GM12878 (cell line): ENCODE results near the gene VASH2. TPM values are rescaled to one million over a fixed set of nuclear protein-coding genes. Genes with fewer than 3 reads are reported as not detected.

ENCODE experiments used
- ATAC-seq: fragments of 200-7000 bp; cut with Tn5 transposase; 3 replicates; pipeline ENCODE4 v1.9.1; 2020; ENCODE audit warnings: mild to moderate bottlenecking, moderate library complexity
- BruUV-seq: library from RNA; stranded (reverse); fragments of 400-500 nt; replicated peaks from 2 replicates; lab custom pipeline; 2021; lab: Mats Ljungman, UMichigan
- CTCF ChIA-PET: fragments of 300-600 bp; sonication (Branson Sonifier 250); formaldehyde crosslinking; extraction: SDS; loops from one replicate; lab custom pipeline; 2021; ENCODE audit warnings: inconsistent platforms; lab: Yijun Ruan, JAX
- POLR2A ChIA-PET: fragments of 350-600 bp; formaldehyde crosslinking; extraction: SDS; loops from one replicate; lab custom pipeline; 2021; ENCODE audit warnings: inconsistent platforms; lab: Charles Lee
- RAD21 ChIA-PET: fragments of 300-600 bp; sonication (Branson Sonifier 250); formaldehyde crosslinking; loops from one replicate; lab custom pipeline; 2023; ENCODE audit warnings: antibody characterized with exemption; ENCODE audit not compliant: unreplicated experiment; lab: Charles Lee
- SMC1A ChIA-PET: fragments of 300-600 bp; sonication (Branson Sonifier 250); formaldehyde crosslinking; loops from one replicate; lab custom pipeline; 2023; ENCODE audit not compliant: unreplicated experiment, uncharacterized antibody; lab: Charles Lee
- DNase-seq: peaks from one replicate; pipeline ENCODE4 v3.0.0-alpha.2; 2011; ENCODE audit warnings: low read depth, low spot score
- FAIRE-seq: peaks from 3 replicates; lab custom pipeline; 2011; peaks lifted over from hg19 to GRCh38; lab: Jason Lieb, UNC
- H2AFZ ChIP-seq: 2 replicates; pipeline ENCODE4 v1.6.0; 2011; ENCODE audit warnings: low read depth, low read length, control low read depth; ENCODE audit not compliant: control insufficient read depth
- H3K27ac ChIP-seq: 2 replicates; pipeline ENCODE4 v1.5.1; 2011; ENCODE audit warnings: control low read depth; ENCODE audit not compliant: control insufficient read depth, insufficient read depth
- H3K27me3 ChIP-seq, 2 experiments: replicated peaks in 1 of 2; 2 replicates each; pipeline versions ENCODE4 v1.6.0 to v1.6.1; 2011; ENCODE audit warnings: low read length in 1 of 2; ENCODE audit not compliant: control insufficient read depth in 2 of 2, insufficient read depth in 2 of 2
- H3K36me3 ChIP-seq, 2 experiments: 2 replicates each; pipeline ENCODE4 v1.5.1; 2011; ENCODE audit warnings: low read length in 1 of 2; ENCODE audit not compliant: control insufficient read depth in 2 of 2, insufficient read depth in 2 of 2
- H3K4me1 ChIP-seq: 2 replicates; pipeline ENCODE4 v1.6.1; 2011; ENCODE audit warnings: mild to moderate bottlenecking, low read length, moderate library complexity, mixed read lengths; ENCODE audit not compliant: control insufficient read depth, insufficient read depth
- H3K4me2 ChIP-seq: 2 replicates; pipeline ENCODE4 v1.6.0; 2011; ENCODE audit warnings: control low read depth; ENCODE audit not compliant: control insufficient read depth, insufficient read depth
- H3K4me3 ChIP-seq: fragments of 200-600 bp; sonication (generic); 2 replicates; pipeline ENCODE4 v1.5.1; 2016
- H3K79me2 ChIP-seq: 2 replicates; pipeline ENCODE4 v1.6.0; 2011; ENCODE audit warnings: low read length; ENCODE audit not compliant: control insufficient read depth, insufficient read depth
- H3K9ac ChIP-seq: 2 replicates; pipeline ENCODE4 v1.8.0; 2011; ENCODE audit warnings: low read length, control low read depth, mixed read lengths; ENCODE audit not compliant: control insufficient read depth, insufficient read depth
- H3K9me3 ChIP-seq: replicated peaks from 3 replicates; pipeline ENCODE4 v1.5.1; 2011; ENCODE audit warnings: mild to moderate bottlenecking, low read length; ENCODE audit not compliant: control insufficient read depth, insufficient read depth
- H4K20me1 ChIP-seq: 2 replicates; pipeline ENCODE4 v1.6.0; 2011; ENCODE audit not compliant: control insufficient read depth, insufficient read depth
- EP300 ChIP-seq, 2 experiments: fragments of 150-350 bp in 1 of 2; IDR thresholded peaks; 2 replicates each; pipeline ENCODE4 v1.6.1; 2011 to 2012; ENCODE audit warnings: low read depth in 2 of 2, low read length in 2 of 2, borderline replicate concordance in 1 of 2, improper control_type of control experiment in 1 of 2, inconsistent platforms in 1 of 2; ENCODE audit not compliant: control insufficient read depth in 1 of 2
- HDAC6 ChIP-seq: fragments of 200-600 bp; sonication (generic); IDR thresholded peaks from one replicate; pipeline ENCODE4 v1.8.0; 2017; ENCODE audit warnings: antibody characterized with exemption; ENCODE audit not compliant: unreplicated experiment
- IKZF1 ChIP-seq: fragments of 450-650 bp; conservative IDR thresholded peaks from 2 replicates; pipeline ENCODE4 v1.6.1; 2017; ENCODE audit warnings: antibody characterized with exemption, mild to moderate bottlenecking
- IKZF2 ChIP-seq, 2 experiments: fragments of 450-650 bp; IDR thresholded peaks; 2 replicates each; pipeline ENCODE4 v1.6.1; 2017; ENCODE audit warnings: mild to moderate bottlenecking in 2 of 2, moderate library complexity in 2 of 2
- MEF2B ChIP-seq: fragments of 450-650 bp; IDR thresholded peaks from 2 replicates; pipeline ENCODE4 v1.6.1; 2018; ENCODE audit warnings: mild to moderate bottlenecking, moderate library complexity; ENCODE audit not compliant: partially characterized antibody, poor library complexity, severe bottlenecking
- MXI1 ChIP-seq: fragments of 150-350 bp; IDR thresholded peaks from 2 replicates; pipeline ENCODE4 v1.6.1; 2011; ENCODE audit warnings: low read depth, mild to moderate bottlenecking, inconsistent platforms, low read length, improper control_type of control experiment
- NFYB ChIP-seq: IDR thresholded peaks from 2 replicates; pipeline ENCODE4 v1.6.1; 2011; ENCODE audit warnings: low read depth, mild to moderate bottlenecking, low read length, improper control_type of control experiment, moderate library complexity; ENCODE audit not compliant: insufficient read depth
- PAX8 ChIP-seq: fragments of 450-650 bp; IDR thresholded peaks from 2 replicates; pipeline ENCODE4 v1.6.1; 2017; ENCODE audit warnings: mild to moderate bottlenecking, moderate library complexity
- POU2F2 ChIP-seq: IDR thresholded peaks from 3 replicates; pipeline ENCODE4 v1.6.1; 2011; ENCODE audit warnings: low read depth, mild to moderate bottlenecking, low read length, borderline replicate concordance
- SMAD1 ChIP-seq: fragments of 450-650 bp; IDR thresholded peaks from 2 replicates; pipeline ENCODE4 v1.6.1; 2018; ENCODE audit warnings: mild to moderate bottlenecking, low read depth; ENCODE audit not compliant: partially characterized antibody
- SP1 ChIP-seq: IDR thresholded peaks from one replicate; pipeline ENCODE4 v1.6.1; 2011; ENCODE audit warnings: low read depth, low read length
- SPI1 ChIP-seq: IDR thresholded peaks from 2 replicates; pipeline ENCODE4 v1.6.1; 2011; ENCODE audit warnings: low read depth, mild to moderate bottlenecking, low read length, moderate library complexity, borderline replicate concordance; ENCODE audit not compliant: insufficient read depth
- ZNF622 ChIP-seq: fragments of 450-650 bp; IDR thresholded peaks from 2 replicates; pipeline ENCODE4 v1.6.1; 2017; ENCODE audit warnings: mild to moderate bottlenecking, inconsistent platforms
- WGBS: methylation state at CpG from one replicate; pipeline ENCODE4 v1.1.6; 2016; ENCODE audit warnings: low lambda C conversion rate; ENCODE audit not compliant: insufficient replicate concordance, insufficient coverage; ENCODE audit errors: missing lambda C conversion rate; 5-methylcytosine and 5-hydroxymethylcytosine counted together
- in situ Hi-C: fragments of 300-500 bp; cut with MboI; formaldehyde crosslinking; loops from 9 replicates; pipeline ENCODE4 v1.14.3; 2018; ENCODE audit warnings: mixed read lengths
- intact Hi-C: fragments of 100-400 bp; cut with micrococcal nuclease; formaldehyde crosslinking; loops from one replicate; pipeline ENCODE4 v1.14.2; 2022; ENCODE audit not compliant: unreplicated experiment
- polyA plus RNA-seq, 11 experiments: library from polyadenylated mRNA; depleted of rRNA in 4 of 11; unstranded in 6 of 11; stranded (reverse) in 5 of 11; fragments of >200 nt; fragmentation: Nextera tagmentation in 4 of 11; fragmentation: Illumina TruSeq in 1 of 11; extraction: Ambion mirVana in 4 of 11; extraction: Trizol in 1 of 11; gene quantifications; 1 replicate in 1 of 11; 2 replicates in 10 of 11; pipeline versions ENCODE4 v1.2.1 to v1.2.3, GENCODE V29; 2011 to 2016; ENCODE audit warnings: inconsistent platforms in 2 of 11, missing spikeins in 2 of 11, low read depth in 1 of 11
- total RNA-seq, 4 experiments: library from RNA; depleted of rRNA in 3 of 4; stranded (reverse); fragments of >200 nt in 3 of 4; fragmentation: Illumina TruSeq in 1 of 4; extraction: Trizol in 1 of 4; gene quantifications; 2 replicates each; pipeline versions ENCODE4 v1.2.1 to v1.2.3, GENCODE V29; 2013 to 2021

The VASH2 gene
- total and polyA plus RNA-seq, 10 of the 15 experiments (the other 5 are each of a cell fraction or from before 2014, with no cell fraction given), result 5.4 to 29.7 (median 21.7) TPM

GRCh38 chr1:212944229-212944901 lies 6.0 kb upstream of the VASH2 start:
- H3K9me3 ChIP-seq, result no peaks in the 10 kb centered on the region

GRCh38 chr1:212945056-212945455 lies 5.3 kb upstream of the VASH2 start:
- Histone ChIP-seq H4K20me1 (no peaks in the 10 kb centered on the region), H3K36me3 (no peaks in the 10 kb centered on the region), H3K9me3 (no peaks in the 10 kb centered on the region), H3K9ac (no peak overlapping the region), H3K27ac (no peak overlapping the region), H2AFZ (no peak overlapping the region), H3K4me2 (no peak overlapping the region), H3K79me2 (peaks cover 2% of the 10 kb centered on the region), H3K4me1 (peaks cover 48% of the 10 kb centered on the region), H3K4me3 (no peak overlapping the region), H3K27me3 (no peaks in the 10 kb centered on the region)
- in situ Hi-C loops, result no loop called here
- ChIA-PET SMC1A (interaction anchor here (1.4 to 1.7 kb wide), 5 partner anchors 11 to 50 kb away, joined by 4 to 6 read pairs (median 6); no protein-coding TSS in a partner anchor), POLR2A (interaction anchor here (0.6 to 2.1 kb wide), 3 partner anchors 11 to 14 kb away, joined by 3 to 7 read pairs (median 4); no protein-coding TSS in a partner anchor), CTCF (interaction anchor here (1.3 kb wide), 1 partner anchor 21 kb away, joined by 3 read pairs; no protein-coding TSS in a partner anchor), RAD21 (interaction anchor here (1.4 to 1.8 kb wide), 2 partner anchors 9 to 50 kb away, joined by 5 to 9 read pairs; no protein-coding TSS in a partner anchor)
- FAIRE-seq, result no peak
- no TSS peak for BruUV-seq
- ATAC-seq, result no peak
- whole genome bisulfite sequencing, result 94% methylated on average over 2 of the region's 2 CpGs
- intact Hi-C loops, result no loop called here
- DNase-seq, result no peak
- TF ChIP-seq ZNF622 (no peak), SMAD1 (no peak), SPI1 (no peak), MEF2B (no peak), EP300 (IDR thresholded peaks at IDR 0.05; ENCODE audit: borderline replicate concordance in 1 of 2, control insufficient read depth in 1 of 2, low read depth in 2 of 2, low read length in 2 of 2) (no peak), PAX8 (no peak), NFYB (no peak)

More at GRCh38 chr1:212944229-212944901, 6.0 kb upstream of the VASH2 start:
- Histone ChIP-seq H4K20me1 (no peaks in the 10 kb centered on the region), H3K36me3 (no peaks in the 10 kb centered on the region), H2AFZ (no peak overlapping the region), H3K4me2 (no peak overlapping the region; the same call in 1 of the 2 replicates), H3K4me1 (peaks cover 41% of the 10 kb centered on the region), H3K4me3 (no peak overlapping the region), H3K27me3 (no peaks in the 10 kb centered on the region), H3K9ac (no peak overlapping the region), H3K27ac (no peak overlapping the region), H3K79me2 (no peaks in the 10 kb centered on the region)
- POLR2A ChIA-PET, result interaction anchor here (1.3 kb wide), 1 partner anchor 14 kb away, joined by 5 read pairs; no protein-coding TSS in a partner anchor
- CTCF ChIA-PET, result interaction anchor here (0.8 to 1.7 kb wide), 2 partner anchors 10 to 24 kb away, joined by 3 to 5 read pairs; no protein-coding TSS in a partner anchor
- no TSS peak for BruUV-seq
- RAD21 ChIA-PET, result interaction anchor here (0.8 to 1.4 kb wide), 5 partner anchors 9 to 51 kb away, joined by 3 to 5 read pairs (median 4); no protein-coding TSS in a partner anchor
- intact Hi-C loops (no loop called here), in situ Hi-C loops (no loop called here)
- FAIRE-seq (peak; percentile 31), DNase-seq (no peak), ATAC-seq (peak; percentile 64)
- TF ChIP-seq IKZF1 (peak; percentile 36; the same call in 1 of the 2 replicates), POU2F2 (0 out of 3 replicates have a peak, but pooled peaks have one; percentile 37), SP1 (no peak), MXI1 (no peak), IKZF2 (IDR thresholded peaks at IDR 0.05) (peak; percentile 43 to 45; a peak in 2 of 4 replicates), NFYB (no peak), SPI1 (peak; percentile 76), HDAC6 (no peak)
- WGBS, result 65% methylated on average over 6 of the region's 6 CpGs
- SMC1A ChIA-PET, result interaction anchor here (0.8 to 1.7 kb wide), 4 partner anchors 10 to 24 kb away, joined by 3 to 4 read pairs (median 4); no protein-coding TSS in a partner anchor
